ENCODE results near the gene C10orf90.

- TF ChIP-seq, protein P1, sequence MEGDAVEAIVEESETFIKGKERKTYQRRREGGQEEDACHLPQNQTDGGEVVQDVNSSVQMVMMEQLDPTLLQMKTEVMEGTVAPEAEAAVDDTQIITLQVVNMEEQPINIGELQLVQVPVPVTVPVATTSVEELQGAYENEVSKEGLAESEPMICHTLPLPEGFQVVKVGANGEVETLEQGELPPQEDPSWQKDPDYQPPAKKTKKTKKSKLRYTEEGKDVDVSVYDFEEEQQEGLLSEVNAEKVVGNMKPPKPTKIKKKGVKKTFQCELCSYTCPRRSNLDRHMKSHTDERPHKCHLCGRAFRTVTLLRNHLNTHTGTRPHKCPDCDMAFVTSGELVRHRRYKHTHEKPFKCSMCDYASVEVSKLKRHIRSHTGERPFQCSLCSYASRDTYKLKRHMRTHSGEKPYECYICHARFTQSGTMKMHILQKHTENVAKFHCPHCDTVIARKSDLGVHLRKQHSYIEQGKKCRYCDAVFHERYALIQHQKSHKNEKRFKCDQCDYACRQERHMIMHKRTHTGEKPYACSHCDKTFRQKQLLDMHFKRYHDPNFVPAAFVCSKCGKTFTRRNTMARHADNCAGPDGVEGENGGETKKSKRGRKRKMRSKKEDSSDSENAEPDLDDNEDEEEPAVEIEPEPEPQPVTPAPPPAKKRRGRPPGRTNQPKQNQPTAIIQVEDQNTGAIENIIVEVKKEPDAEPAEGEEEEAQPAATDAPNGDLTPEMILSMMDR (IDR thresholded peaks at IDR 0.05) = no peak
- TF ChIP-seq POLR2A (IDR thresholded peaks at IDR 0.05) (no peak), POLR2AphosphoS5 (IDR thresholded peaks at IDR 0.05) (no peak)
Measured at GRCh38 chr10:126390324-126390723, 280.2 kb downstream of the C10orf90 start.

Data from breast epithelium (tissue), 3 donors.